Prostate gland (tissue), 2 donors: ENCODE results near the gene IL1RAPL2.

Experiments used
- POLR2A ChIP-seq: fragments of 450-650 bp; IDR thresholded peaks from one replicate; pipeline ENCODE4 v1.6.1; 2016; ENCODE audit warnings: antibody characterized with exemption, mild to moderate bottlenecking
- POLR2AphosphoS5 ChIP-seq: sonication (generic); formaldehyde crosslinking; IDR thresholded peaks from one replicate; pipeline ENCODE4 v1.6.1; 2017; ENCODE audit warnings: antibody characterized with exemption
- TF ChIP-seq, protein P1 (sequence below), 4 experiments: fragments of 200-600 bp in 2 of 4; fragments of 450-650 bp in 2 of 4; sonication (generic) in 2 of 4; IDR thresholded peaks; 1 replicate in 3 of 4; 2 replicates in 1 of 4; pipeline ENCODE4 v1.5.1; 2016 to 2019; ENCODE audit warnings: antibody characterized with exemption in 4 of 4, mild to moderate bottlenecking in 2 of 4, moderate library complexity in 2 of 4

DNA sequence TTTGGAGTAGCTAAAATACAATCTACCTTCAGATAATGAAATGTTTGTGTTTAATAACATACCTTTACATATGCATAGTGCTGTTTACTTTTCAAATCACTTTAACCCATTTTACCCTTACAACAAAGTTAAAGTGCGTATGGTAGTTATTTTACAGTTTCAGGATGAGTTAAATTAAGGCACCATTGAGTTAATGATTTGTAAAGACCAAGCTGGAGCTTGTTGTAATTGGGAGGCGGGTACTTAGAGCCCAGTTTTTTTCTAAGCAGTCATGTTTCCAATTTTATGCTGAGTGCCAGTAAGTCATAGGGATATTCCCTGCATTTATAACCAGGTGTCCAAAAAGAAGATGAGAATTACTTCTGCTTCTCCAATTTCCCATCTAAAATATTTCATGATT lies 1172.2 kb downstream of the IL1RAPL2 start:
- TF ChIP-seq, protein P1, sequence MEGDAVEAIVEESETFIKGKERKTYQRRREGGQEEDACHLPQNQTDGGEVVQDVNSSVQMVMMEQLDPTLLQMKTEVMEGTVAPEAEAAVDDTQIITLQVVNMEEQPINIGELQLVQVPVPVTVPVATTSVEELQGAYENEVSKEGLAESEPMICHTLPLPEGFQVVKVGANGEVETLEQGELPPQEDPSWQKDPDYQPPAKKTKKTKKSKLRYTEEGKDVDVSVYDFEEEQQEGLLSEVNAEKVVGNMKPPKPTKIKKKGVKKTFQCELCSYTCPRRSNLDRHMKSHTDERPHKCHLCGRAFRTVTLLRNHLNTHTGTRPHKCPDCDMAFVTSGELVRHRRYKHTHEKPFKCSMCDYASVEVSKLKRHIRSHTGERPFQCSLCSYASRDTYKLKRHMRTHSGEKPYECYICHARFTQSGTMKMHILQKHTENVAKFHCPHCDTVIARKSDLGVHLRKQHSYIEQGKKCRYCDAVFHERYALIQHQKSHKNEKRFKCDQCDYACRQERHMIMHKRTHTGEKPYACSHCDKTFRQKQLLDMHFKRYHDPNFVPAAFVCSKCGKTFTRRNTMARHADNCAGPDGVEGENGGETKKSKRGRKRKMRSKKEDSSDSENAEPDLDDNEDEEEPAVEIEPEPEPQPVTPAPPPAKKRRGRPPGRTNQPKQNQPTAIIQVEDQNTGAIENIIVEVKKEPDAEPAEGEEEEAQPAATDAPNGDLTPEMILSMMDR (IDR thresholded peaks at IDR 0.05) = no peak
- TF ChIP-seq POLR2A = no peak
- TF ChIP-seq POLR2AphosphoS5 = no peak
